ENCODE results near the gene SHISA6. TPM values are rescaled to one million over a fixed set of nuclear protein-coding genes. Genes with fewer than 3 reads are reported as not detected.

The SHISA6 gene
- total RNA-seq, 1 donor from 2014 or later, result 2.1 TPM

DNA sequence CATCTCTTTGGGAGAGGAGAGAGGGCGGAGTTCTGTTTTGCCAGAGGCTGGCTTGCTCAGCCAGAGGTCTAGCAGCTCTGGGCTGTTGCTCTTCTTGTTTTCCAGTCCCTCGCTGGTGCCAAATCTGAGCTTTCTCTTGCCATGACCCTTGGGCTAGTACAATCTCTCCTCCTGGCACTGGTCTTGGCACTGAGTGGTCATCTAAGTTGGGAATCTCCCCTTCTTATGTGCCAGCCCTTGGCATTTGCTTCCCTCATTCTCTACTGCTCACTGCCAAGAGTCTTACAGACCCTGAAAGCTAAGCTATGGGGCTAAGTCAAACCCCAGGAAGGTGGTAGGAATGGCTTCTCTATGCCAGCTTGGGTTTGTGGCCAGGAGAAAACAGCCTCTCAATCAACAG, 148.6 kb downstream of the SHISA6 start:
- peaks cover 0 to 6% (median 5%) of the 10 kb centered on the region in 3 donors for H3K9me3 ChIP-seq (ENCODE audit: control insufficient read depth in 3 of 3, low read length in 3 of 3)

DNA sequence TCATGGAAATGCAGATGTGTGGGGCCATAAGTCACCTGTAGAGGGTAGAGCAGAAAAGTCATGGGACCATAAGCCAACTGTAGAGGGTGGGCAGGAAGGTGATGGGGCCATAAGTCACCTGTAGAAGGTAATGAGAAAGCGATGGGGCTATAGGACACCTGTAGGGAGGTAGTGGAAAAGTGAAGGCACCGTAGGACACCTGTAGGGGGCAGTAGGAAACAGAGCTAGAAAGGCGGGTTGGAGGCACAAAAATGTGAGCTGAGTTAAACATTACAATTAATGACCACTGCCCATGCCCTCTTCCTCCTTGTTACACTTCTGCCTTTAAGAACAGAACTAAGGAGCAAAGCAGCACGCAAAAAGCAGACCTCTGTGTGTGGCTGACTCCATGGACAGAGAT, 150.1 kb downstream of the SHISA6 start:
- no peak overlapping the region for H3K27ac ChIP-seq (ENCODE audit: low read depth, low read length)
- H3K9me3 ChIP-seq (ENCODE audit: control insufficient read depth in 3 of 3, low read length in 3 of 3), result peaks cover 0 to 6% (median 5%) of the 10 kb centered on the region in 3 donors
- no peak overlapping the region for H3K9ac ChIP-seq (ENCODE audit: low read depth in 1 of 3, low read length in 3 of 3)
- no peaks in the 10 kb centered on the region for H3K27me3 ChIP-seq (ENCODE audit: control insufficient read depth in 3 of 3, insufficient read depth in 3 of 3, low read length in 3 of 3)
- no peak overlapping the region for H3K4me3 ChIP-seq (ENCODE audit: low read length in 3 of 3)
- H3K36me3 ChIP-seq (ENCODE audit: control insufficient read depth in 3 of 3, insufficient read depth in 3 of 3, low read length in 3 of 3), result no peaks in the 10 kb centered on the region
- no peaks in the 10 kb centered on the region for H3K4me1 ChIP-seq (ENCODE audit: control insufficient read depth in 3 of 3, insufficient read depth in 3 of 3, low read length in 3 of 3)

More for the DNA sequence above, 148.6 kb downstream of the SHISA6 start:
- no peaks in the 10 kb centered on the region for H3K27me3 ChIP-seq (ENCODE audit: control insufficient read depth in 3 of 3, insufficient read depth in 3 of 3, low read length in 3 of 3)
- H3K4me1 ChIP-seq (ENCODE audit: control insufficient read depth in 3 of 3, insufficient read depth in 3 of 3, low read length in 3 of 3), result no peaks in the 10 kb centered on the region
- H3K9ac ChIP-seq (ENCODE audit: low read depth in 1 of 3, low read length in 3 of 3), result no peak overlapping the region
- no peaks in the 10 kb centered on the region for H3K36me3 ChIP-seq (ENCODE audit: control insufficient read depth in 3 of 3, insufficient read depth in 3 of 3, low read length in 3 of 3)
- no peak overlapping the region for H3K27ac ChIP-seq (ENCODE audit: low read depth, low read length)
- H3K4me3 ChIP-seq (ENCODE audit: low read length in 3 of 3), result no peak overlapping the region

DNA sequence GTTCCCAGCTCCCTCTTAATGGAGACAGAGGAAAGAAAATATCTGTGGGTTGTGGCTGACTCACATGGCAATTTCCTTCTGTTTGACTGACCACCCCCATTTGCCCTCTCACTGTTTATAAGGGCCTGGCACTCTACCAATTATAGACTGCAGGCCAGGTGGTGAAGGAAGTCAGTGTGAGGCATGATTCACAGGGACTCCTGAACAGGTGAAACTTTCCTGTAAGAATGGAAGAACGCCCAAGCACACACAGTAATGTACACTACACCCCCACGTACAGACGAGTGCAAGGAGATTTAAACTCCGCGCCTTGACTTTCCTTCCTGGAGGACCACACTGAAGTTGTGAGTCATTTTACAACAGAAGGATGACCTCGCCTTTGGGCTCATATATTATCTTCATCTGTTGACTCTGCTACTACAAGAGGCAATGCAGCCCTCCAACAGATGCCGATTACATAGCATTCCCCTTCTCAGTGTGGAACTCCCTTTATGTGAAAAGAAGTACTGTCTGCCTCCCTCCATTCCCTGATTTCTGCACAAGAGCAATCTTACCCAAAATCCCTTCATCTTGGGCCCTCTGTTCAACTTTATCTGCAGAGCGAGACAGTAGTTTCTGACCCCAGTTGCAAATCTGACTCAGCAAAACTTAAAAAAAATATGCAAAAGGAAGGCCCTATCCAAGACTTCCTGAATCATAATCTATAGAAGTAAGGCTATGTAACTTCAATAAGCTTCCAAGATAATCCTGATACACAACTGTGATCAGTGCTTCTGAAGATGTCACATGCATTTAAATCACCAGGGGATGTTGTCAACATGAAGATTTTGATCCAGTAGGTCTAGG, 163.6 kb downstream of the SHISA6 start:
- Histone ChIP-seq H3K9me3 (ENCODE audit: control insufficient read depth in 3 of 3, low read length in 3 of 3) (peaks cover 3 to 12% (median 4%) of the 10 kb centered on the region in 3 donors), H3K4me1 (ENCODE audit: control insufficient read depth in 3 of 3, insufficient read depth in 3 of 3, low read length in 3 of 3) (no peaks in the 10 kb centered on the region), H3K27ac (ENCODE audit: low read depth, low read length) (no peak overlapping the region), H3K36me3 (ENCODE audit: control insufficient read depth in 3 of 3, insufficient read depth in 3 of 3, low read length in 3 of 3) (no peaks in the 10 kb centered on the region), H3K4me3 (ENCODE audit: low read length in 3 of 3) (no peak overlapping the region), H3K9ac (ENCODE audit: low read depth in 1 of 3, low read length in 3 of 3) (no peak overlapping the region), H3K27me3 (ENCODE audit: control insufficient read depth in 3 of 3, insufficient read depth in 3 of 3, low read length in 3 of 3) (no peaks in the 10 kb centered on the region)

DNA sequence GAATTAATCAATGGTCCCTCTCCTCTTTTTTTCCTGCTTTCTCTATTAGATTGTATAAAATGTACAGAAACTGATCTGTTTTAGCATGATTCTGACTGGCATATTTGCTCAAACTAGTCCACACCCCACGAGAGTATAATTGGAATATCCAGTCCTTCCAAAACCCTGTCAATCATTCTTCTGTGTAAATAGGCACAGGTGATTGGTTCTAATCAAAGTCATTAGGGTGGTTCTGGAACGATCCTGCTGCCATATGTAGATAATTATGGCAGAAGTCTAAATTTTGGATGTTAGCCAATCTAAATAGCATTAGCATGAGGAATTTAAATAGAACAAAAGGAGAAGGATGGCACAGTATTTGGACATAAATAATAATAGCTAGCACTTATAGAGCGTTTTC, 165.7 kb downstream of the SHISA6 start:
- Histone ChIP-seq H3K36me3 (ENCODE audit: control insufficient read depth in 3 of 3, insufficient read depth in 3 of 3, low read length in 3 of 3) (no peaks in the 10 kb centered on the region), H3K9me3 (ENCODE audit: control insufficient read depth in 3 of 3, low read length in 3 of 3) (peaks cover 3 to 10% (median 4%) of the 10 kb centered on the region in 3 donors), H3K9ac (ENCODE audit: low read depth in 1 of 3, low read length in 3 of 3) (no peak overlapping the region), H3K4me1 (ENCODE audit: control insufficient read depth in 3 of 3, insufficient read depth in 3 of 3, low read length in 3 of 3) (no peaks in the 10 kb centered on the region), H3K4me3 (ENCODE audit: low read length in 3 of 3) (no peak overlapping the region), H3K27ac (ENCODE audit: low read depth, low read length) (no peak overlapping the region), H3K27me3 (ENCODE audit: control insufficient read depth in 3 of 3, insufficient read depth in 3 of 3, low read length in 3 of 3) (no peaks in the 10 kb centered on the region)

- Histone ChIP-seq H3K27ac (ENCODE audit: low read depth, low read length) (no peak overlapping the region), H3K36me3 (ENCODE audit: control insufficient read depth in 3 of 3, insufficient read depth in 3 of 3, low read length in 3 of 3) (no peaks in the 10 kb centered on the region), H3K9ac (ENCODE audit: low read depth in 1 of 3, low read length in 3 of 3) (no peak overlapping the region), H3K27me3 (ENCODE audit: control insufficient read depth in 3 of 3, insufficient read depth in 3 of 3, low read length in 3 of 3) (no peaks in the 10 kb centered on the region), H3K4me1 (ENCODE audit: control insufficient read depth in 3 of 3, insufficient read depth in 3 of 3, low read length in 3 of 3) (no peaks in the 10 kb centered on the region), H3K4me3 (ENCODE audit: low read length in 3 of 3) (no peak overlapping the region), H3K9me3 (ENCODE audit: control insufficient read depth in 3 of 3, low read length in 3 of 3) (no peaks in the 10 kb centered on the region)
These were observed 171.6 kb downstream of the SHISA6 start for GRCh38 chr17:11412654-11413053.

- Histone ChIP-seq H3K27me3 (ENCODE audit: control insufficient read depth in 3 of 3, insufficient read depth in 3 of 3, low read length in 3 of 3) (no peaks in the 10 kb centered on the region), H3K9me3 (ENCODE audit: control insufficient read depth in 3 of 3, low read length in 3 of 3) (peaks cover 0 to 3% (median 0%) of the 10 kb centered on the region in 3 donors), H3K27ac (ENCODE audit: low read depth, low read length) (no peak overlapping the region), H3K36me3 (ENCODE audit: control insufficient read depth in 3 of 3, insufficient read depth in 3 of 3, low read length in 3 of 3) (no peaks in the 10 kb centered on the region), H3K4me3 (ENCODE audit: low read length in 3 of 3) (no peak overlapping the region), H3K4me1 (ENCODE audit: control insufficient read depth in 3 of 3, insufficient read depth in 3 of 3, low read length in 3 of 3) (no peaks in the 10 kb centered on the region), H3K9ac (ENCODE audit: low read depth in 1 of 3, low read length in 3 of 3) (no peak overlapping the region)
These were observed 177.3 kb downstream of the SHISA6 start for GRCh38 chr17:11418342-11418741.

GRCh38 chr17:11430751-11431150, 189.7 kb downstream of the SHISA6 start:
- no peaks in the 10 kb centered on the region for H3K27me3 ChIP-seq (ENCODE audit: control insufficient read depth in 3 of 3, insufficient read depth in 3 of 3, low read length in 3 of 3)
- no peak overlapping the region for H3K27ac ChIP-seq (ENCODE audit: low read depth, low read length)
- H3K4me3 ChIP-seq (ENCODE audit: low read length in 3 of 3), result no peak overlapping the region
- no peaks in the 10 kb centered on the region for H3K4me1 ChIP-seq (ENCODE audit: control insufficient read depth in 3 of 3, insufficient read depth in 3 of 3, low read length in 3 of 3)
- H3K9ac ChIP-seq (ENCODE audit: low read depth in 1 of 3, low read length in 3 of 3), result no peak overlapping the region
- no peaks in the 10 kb centered on the region for H3K9me3 ChIP-seq (ENCODE audit: control insufficient read depth in 3 of 3, low read length in 3 of 3)
- H3K36me3 ChIP-seq (ENCODE audit: control insufficient read depth in 3 of 3, insufficient read depth in 3 of 3, low read length in 3 of 3), result no peaks in the 10 kb centered on the region

- Histone ChIP-seq H3K9me3 (ENCODE audit: control insufficient read depth in 3 of 3, low read length in 3 of 3) (no peaks in the 10 kb centered on the region), H3K27me3 (ENCODE audit: control insufficient read depth in 3 of 3, insufficient read depth in 3 of 3, low read length in 3 of 3) (no peaks in the 10 kb centered on the region), H3K4me1 (ENCODE audit: control insufficient read depth in 3 of 3, insufficient read depth in 3 of 3, low read length in 3 of 3) (no peaks in the 10 kb centered on the region), H3K27ac (ENCODE audit: low read depth, low read length) (no peak overlapping the region), H3K36me3 (ENCODE audit: control insufficient read depth in 3 of 3, insufficient read depth in 3 of 3, low read length in 3 of 3) (no peaks in the 10 kb centered on the region), H3K9ac (ENCODE audit: low read depth in 1 of 3, low read length in 3 of 3) (no peak overlapping the region), H3K4me3 (ENCODE audit: low read length in 3 of 3) (no peak overlapping the region)
These were observed 197.7 kb downstream of the SHISA6 start for GRCh38 chr17:11438673-11439072.

DNA sequence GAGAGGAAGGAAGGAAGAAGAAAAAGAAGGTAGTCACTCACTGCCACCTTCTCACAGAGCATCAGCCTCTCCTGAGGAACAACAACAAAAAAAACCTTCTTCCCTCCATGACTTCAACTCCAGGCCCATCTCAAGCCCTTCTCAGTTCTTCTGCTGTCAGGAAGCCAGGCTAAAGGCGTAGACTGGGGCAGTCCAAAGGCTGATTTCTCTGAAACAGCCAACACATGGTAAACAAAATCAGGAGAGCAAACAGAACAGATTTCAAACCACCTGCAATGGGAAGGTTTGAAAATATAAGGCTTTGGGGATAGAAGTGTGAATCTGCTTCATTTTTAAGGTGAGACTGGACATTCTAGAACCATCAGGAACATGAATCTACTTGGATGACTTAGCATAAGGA, 200.0 kb downstream of the SHISA6 start:
- H3K9me3 ChIP-seq (ENCODE audit: control insufficient read depth in 3 of 3, low read length in 3 of 3), result no peaks in the 10 kb centered on the region
- H3K4me1 ChIP-seq (ENCODE audit: control insufficient read depth in 3 of 3, insufficient read depth in 3 of 3, low read length in 3 of 3), result no peaks in the 10 kb centered on the region
- no peaks in the 10 kb centered on the region for H3K27me3 ChIP-seq (ENCODE audit: control insufficient read depth in 3 of 3, insufficient read depth in 3 of 3, low read length in 3 of 3)
- H3K36me3 ChIP-seq (ENCODE audit: control insufficient read depth in 3 of 3, insufficient read depth in 3 of 3, low read length in 3 of 3), result no peaks in the 10 kb centered on the region
- H3K4me3 ChIP-seq (ENCODE audit: low read length in 3 of 3), result no peak overlapping the region
- H3K9ac ChIP-seq (ENCODE audit: low read depth in 1 of 3, low read length in 3 of 3), result no peak overlapping the region
- H3K27ac ChIP-seq (ENCODE audit: low read depth, low read length), result no peak overlapping the region

- H3K4me3 ChIP-seq (ENCODE audit: low read length in 3 of 3), result no peak overlapping the region
- H3K27me3 ChIP-seq (ENCODE audit: control insufficient read depth in 3 of 3, insufficient read depth in 3 of 3, low read length in 3 of 3), result no peaks in the 10 kb centered on the region
- no peak overlapping the region for H3K9ac ChIP-seq (ENCODE audit: low read depth in 1 of 3, low read length in 3 of 3)
- no peaks in the 10 kb centered on the region for H3K36me3 ChIP-seq (ENCODE audit: control insufficient read depth in 3 of 3, insufficient read depth in 3 of 3, low read length in 3 of 3)
- no peaks in the 10 kb centered on the region for H3K9me3 ChIP-seq (ENCODE audit: control insufficient read depth in 3 of 3, low read length in 3 of 3)
- H3K27ac ChIP-seq (ENCODE audit: low read depth, low read length), result no peak overlapping the region
- no peaks in the 10 kb centered on the region for H3K4me1 ChIP-seq (ENCODE audit: control insufficient read depth in 3 of 3, insufficient read depth in 3 of 3, low read length in 3 of 3)
These were observed 205.3 kb downstream of the SHISA6 start for GRCh38 chr17:11446316-11446715.

All from skeletal muscle tissue (tissue), 4 donors.